ENCODE data around the gene SIPA1L3. TPM values are rescaled to one million over a fixed set of nuclear protein-coding genes. Genes with fewer than 3 reads are reported as not detected.

Gene SIPA1L3
- total RNA-seq, 1 donor from 2014 or later, result 8.8 TPM

DNA sequence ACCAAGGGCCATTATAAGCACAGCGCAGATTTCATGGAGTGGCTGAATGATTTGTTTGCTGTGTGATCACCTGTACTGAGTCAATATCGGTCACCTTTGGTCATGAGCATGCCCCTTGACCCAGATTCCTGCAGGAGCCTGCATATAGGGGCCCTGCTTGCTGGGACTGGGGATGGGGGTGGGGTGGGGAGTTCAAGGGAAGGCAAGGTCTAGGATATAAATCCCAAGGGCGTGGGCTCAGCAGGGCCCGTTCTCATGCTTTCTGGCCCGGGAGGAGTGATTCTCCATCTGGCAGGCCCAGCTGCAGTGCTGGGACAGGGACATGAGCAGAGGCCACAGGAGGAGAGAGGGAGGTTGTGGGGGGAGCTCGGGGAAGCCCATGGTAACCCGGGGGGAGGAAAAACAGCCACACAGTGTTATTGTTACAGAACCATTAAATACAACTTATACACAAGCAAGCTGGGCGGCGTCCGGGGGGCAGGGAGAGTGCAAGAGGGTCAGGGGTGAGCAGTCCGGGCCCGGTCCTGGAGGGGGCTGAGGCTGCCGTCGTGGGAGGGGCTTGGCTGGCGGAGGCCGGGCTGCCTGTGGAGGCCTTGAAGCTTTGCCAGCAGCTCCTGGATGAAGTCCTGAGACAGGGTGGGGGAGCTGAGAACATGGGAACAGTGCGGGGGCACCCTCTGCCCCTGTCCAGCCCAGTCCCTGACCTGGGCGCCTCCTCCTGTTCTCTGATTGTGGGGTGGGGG lies 344.0 kb downstream of the SIPA1L3 start:
- Histone ChIP-seq H3K4me3 (peak overlapping the region; percentile 82), H3K27ac (replicated peaks) (peak overlapping the region; percentile 95), H3K9me3 (replicated peaks) (no peaks in the 10 kb centered on the region), H3K4me1 (peaks cover 90% of the 10 kb centered on the region), H3K27me3 (ENCODE audit: low read depth) (peaks cover 2% of the 10 kb centered on the region), H3K36me3 (no peaks in the 10 kb centered on the region)
- peak; percentile 85 for DNase-seq
- TF ChIP-seq, protein P1, sequence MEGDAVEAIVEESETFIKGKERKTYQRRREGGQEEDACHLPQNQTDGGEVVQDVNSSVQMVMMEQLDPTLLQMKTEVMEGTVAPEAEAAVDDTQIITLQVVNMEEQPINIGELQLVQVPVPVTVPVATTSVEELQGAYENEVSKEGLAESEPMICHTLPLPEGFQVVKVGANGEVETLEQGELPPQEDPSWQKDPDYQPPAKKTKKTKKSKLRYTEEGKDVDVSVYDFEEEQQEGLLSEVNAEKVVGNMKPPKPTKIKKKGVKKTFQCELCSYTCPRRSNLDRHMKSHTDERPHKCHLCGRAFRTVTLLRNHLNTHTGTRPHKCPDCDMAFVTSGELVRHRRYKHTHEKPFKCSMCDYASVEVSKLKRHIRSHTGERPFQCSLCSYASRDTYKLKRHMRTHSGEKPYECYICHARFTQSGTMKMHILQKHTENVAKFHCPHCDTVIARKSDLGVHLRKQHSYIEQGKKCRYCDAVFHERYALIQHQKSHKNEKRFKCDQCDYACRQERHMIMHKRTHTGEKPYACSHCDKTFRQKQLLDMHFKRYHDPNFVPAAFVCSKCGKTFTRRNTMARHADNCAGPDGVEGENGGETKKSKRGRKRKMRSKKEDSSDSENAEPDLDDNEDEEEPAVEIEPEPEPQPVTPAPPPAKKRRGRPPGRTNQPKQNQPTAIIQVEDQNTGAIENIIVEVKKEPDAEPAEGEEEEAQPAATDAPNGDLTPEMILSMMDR (IDR thresholded peaks at IDR 0.05; ENCODE audit: borderline replicate concordance), result no peak
- intact Hi-C loops (cut with micrococcal nuclease), result no loop called here

DNA sequence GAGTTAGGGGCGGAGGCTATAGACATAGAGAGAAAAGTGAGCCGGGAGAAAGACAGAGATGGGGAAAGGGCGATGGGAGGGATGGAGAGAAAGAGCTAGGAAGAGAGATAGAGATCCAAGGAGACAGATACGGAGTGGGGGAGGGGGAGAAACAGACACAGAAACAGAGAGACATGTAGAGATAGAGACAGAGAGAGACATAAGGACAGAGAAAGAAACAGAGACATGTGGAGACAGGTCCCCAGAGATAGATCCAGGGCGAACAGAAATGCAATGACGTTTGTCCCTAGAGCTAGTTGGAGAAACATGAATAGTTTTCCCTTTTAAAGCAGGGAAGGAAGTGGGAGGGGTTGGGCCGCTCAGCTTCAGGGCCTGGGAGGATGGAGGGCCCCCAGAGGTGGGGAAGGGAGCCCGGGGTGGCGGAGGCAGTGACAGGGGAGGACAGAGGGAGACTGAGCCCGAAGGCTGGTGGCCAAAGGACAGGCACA lies 344.6 kb downstream of the SIPA1L3 start:
- TF ChIP-seq, protein P1 (IDR thresholded peaks at IDR 0.05; ENCODE audit: borderline replicate concordance), result no peak
- Histone ChIP-seq H3K9me3 (replicated peaks) (no peaks in the 10 kb centered on the region), H3K4me3 (peak overlapping the region; percentile 82), H3K36me3 (no peaks in the 10 kb centered on the region), H3K4me1 (peaks cover 90% of the 10 kb centered on the region), H3K27ac (replicated peaks) (peak overlapping the region; percentile 95), H3K27me3 (ENCODE audit: low read depth) (peaks cover 8% of the 10 kb centered on the region)
- peak; percentile 71 for DNase-seq
- intact Hi-C loops (cut with micrococcal nuclease), result no loop called here

DNA sequence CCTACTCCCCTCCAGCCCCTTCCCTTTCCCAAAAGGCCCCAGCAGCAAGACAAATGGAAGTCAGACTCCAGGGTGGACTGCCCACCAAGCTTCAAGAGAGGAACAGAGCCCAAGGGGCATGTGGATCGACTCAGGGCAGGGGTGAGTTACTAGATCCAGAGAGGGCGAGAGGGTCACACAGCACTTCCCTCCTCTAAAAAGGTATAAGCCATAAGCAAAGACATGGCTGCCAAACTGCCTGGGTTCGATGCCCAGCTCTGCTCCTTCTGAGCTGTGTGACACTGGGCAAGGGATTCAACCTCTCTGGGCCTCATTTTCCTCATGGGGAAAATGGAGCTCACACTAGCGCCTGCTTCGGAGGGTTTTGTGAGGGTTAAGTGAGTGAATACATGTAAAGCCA lies 345.4 kb downstream of the SIPA1L3 start:
- Histone ChIP-seq H3K4me1 (peaks cover 87% of the 10 kb centered on the region), H3K36me3 (no peaks in the 10 kb centered on the region), H3K27me3 (ENCODE audit: low read depth) (peaks cover 14% of the 10 kb centered on the region), H3K9me3 (replicated peaks) (no peaks in the 10 kb centered on the region), H3K27ac (replicated peaks) (peak overlapping the region; percentile 95), H3K4me3 (peak overlapping the region; percentile 82)
- DNase-seq, result no peak
- intact Hi-C loops (cut with micrococcal nuclease), result no loop called here
- TF ChIP-seq, protein P1 (IDR thresholded peaks at IDR 0.05; ENCODE audit: borderline replicate concordance), result no peak

DNA sequence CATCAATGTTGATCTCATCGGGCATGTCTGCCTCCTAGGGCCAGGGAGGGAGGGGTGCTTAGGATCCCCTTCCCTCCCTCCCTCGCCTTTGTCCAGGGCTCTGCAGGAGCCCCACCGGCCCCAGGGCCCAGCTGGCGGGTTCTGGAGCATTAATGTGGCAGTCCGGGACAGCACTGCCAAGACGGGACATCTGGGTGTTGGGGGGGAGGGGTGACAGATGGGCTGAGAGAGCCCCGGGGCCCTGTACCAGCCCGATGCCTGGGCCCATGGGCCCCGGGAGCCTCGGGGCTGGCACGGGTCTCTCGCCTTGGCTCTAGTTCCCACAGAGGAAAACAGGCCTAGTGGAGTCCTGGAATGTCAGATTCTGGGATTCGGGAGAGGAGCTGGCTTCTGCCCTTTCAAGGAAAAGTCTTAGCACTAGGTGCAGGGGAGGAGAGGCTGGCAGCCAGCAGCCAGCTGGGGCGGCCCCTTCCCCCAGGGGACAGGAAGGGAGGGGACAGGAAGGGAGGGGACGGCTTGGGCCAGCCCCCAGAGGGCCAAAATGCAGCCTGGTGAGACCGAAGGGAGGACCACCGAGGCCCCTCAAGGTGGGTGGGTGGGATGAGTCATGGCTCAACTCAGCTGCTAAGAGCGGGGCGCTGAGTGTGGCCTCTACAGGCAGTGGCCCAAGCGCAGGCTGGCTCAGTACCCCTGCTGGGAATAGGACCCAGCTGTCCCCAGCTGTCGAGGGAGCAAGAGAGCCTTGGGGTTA lies 346.1 kb downstream of the SIPA1L3 start:
- peak; percentile 53 for DNase-seq
- peak overlapping the region; percentile 82 for H3K4me3 ChIP-seq
- H3K27ac ChIP-seq (replicated peaks), result peak overlapping the region; percentile 95
- TF ChIP-seq, protein P1 (IDR thresholded peaks at IDR 0.05; ENCODE audit: borderline replicate concordance), result no peak
- H3K36me3 ChIP-seq, result no peaks in the 10 kb centered on the region
- H3K27me3 ChIP-seq (ENCODE audit: low read depth), result peaks cover 14% of the 10 kb centered on the region
- no peaks in the 10 kb centered on the region for H3K9me3 ChIP-seq (replicated peaks)
- intact Hi-C loops (cut with micrococcal nuclease), result no loop called here
- peaks cover 79% of the 10 kb centered on the region for H3K4me1 ChIP-seq

DNA sequence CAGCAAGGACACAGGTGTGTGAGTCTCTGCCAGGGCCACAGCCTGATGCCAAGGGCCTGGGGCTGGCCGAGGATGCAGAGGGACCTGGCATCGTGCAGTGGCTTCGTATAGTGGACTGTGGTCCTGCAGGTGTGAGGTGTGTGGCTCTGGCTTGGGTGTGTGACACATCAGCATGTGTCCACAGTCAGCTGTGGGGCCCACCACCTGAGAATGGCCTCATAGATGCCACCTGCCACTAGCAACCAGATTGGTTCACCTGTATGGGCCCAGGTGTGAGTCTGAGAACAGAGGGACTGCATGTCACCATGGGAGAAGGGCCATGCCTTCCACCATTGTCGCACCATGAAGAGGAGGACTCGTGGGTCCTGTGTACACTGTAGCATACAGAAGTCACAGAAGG lies 346.8 kb downstream of the SIPA1L3 start:
- H3K4me1 ChIP-seq, result peaks cover 73% of the 10 kb centered on the region
- TF ChIP-seq, protein P1 (IDR thresholded peaks at IDR 0.05; ENCODE audit: borderline replicate concordance), result no peak
- H3K27ac ChIP-seq (replicated peaks), result peak overlapping the region; percentile 95
- DNase-seq, result no peak
- H3K4me3 ChIP-seq, result peak overlapping the region; percentile 82
- H3K27me3 ChIP-seq (ENCODE audit: low read depth), result peaks cover 14% of the 10 kb centered on the region
- H3K36me3 ChIP-seq, result no peaks in the 10 kb centered on the region
- no peaks in the 10 kb centered on the region for H3K9me3 ChIP-seq (replicated peaks)
- intact Hi-C loops (cut with micrococcal nuclease), result no loop called here
